GM12875 (cell line): ENCODE data around the gene SHMT2.
A peak's percentile ranks its signal among the peaks of the same experiment; 100 is the strongest.

Experiments
- H3K4me3 ChIP-seq: one replicate; pipeline ENCODE4 v1.5.1; 2011; ENCODE audit warnings: low read depth, low read length, control low read depth
- CTCF ChIP-seq: IDR thresholded peaks from 2 replicates; pipeline ENCODE4 v1.5.1; 2011; ENCODE audit warnings: low read depth, mild to moderate bottlenecking, control low read depth, inconsistent platforms, low read length, moderate library complexity, borderline replicate concordance; ENCODE audit not compliant: insufficient read depth

SHMT2 gene

DNA sequence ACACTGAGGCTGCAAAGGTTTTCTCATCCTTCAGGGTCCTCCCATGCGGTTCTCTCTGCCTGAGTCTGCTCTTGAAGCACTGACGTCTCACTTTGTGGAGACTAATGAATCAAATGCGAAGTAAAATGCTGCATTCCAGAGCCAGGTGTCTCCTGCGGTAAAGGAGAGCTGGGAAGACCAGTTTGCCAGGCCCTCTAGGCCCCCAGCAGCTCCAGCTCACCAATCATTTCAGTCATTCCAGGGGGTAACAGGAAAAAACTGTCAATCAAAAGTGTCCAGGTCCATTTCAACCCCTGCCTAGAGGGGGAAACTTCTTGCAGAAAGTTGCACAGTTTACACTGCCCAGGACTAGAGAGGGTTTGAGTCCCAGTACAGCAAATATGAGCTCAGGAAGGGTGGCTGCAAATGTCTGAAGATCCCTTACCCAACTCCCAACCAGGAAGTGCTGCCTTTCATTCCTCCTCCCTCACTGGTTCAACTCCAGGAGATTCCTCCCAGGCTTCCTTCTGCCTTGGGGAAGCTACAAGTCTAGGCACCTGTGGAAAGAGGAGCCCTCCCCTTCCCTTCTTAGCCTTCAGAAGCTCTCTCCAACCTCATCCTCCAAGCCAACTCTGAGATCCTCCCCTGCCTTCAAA is 15.6 kb upstream of the SHMT2 start:
- TF ChIP-seq CTCF = no peak
- no peak overlapping the region for H3K4me3 ChIP-seq

DNA sequence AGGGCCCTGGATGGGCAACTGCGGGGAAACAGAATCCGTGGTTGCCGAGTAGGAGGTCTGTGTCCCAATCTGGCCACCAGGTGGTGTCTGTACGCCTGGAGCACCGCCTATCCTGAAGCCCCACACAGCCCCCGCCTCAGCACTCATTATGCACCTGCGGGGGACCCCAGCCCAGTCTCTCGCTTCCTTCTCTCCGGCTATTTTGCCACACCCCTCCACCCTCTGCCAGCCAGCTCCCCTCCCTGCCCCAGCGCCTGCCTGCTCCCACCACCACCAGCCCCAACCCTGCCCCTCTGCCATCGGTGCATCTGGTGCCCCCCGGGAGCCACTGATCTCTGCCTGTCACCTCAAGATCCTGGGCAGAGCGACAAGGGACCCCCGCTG is 15.1 kb upstream of the SHMT2 start:
- H3K4me3 ChIP-seq = no peak overlapping the region
- TF ChIP-seq CTCF = peak; percentile 81

DNA sequence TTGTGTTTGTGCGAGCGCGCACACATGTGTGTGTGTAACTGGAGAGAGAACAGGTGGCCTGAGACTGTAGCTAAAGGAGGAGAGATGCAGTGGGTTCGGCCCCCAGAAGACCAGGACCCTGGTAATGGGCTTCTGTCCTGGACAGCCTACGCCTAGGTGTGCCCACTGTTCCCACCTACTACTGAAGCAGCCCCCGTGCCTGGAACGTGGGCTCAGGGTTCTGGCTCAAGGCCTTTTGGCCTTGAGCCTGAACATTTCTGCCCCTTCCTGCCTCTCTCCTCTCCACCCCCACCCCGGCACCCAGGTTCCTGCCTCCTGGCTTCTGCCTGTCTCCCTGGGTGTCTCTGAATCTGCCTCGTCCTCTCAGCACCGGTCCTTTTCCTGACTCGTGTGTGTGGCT is 14.4 kb upstream of the SHMT2 start:
- no peak for TF ChIP-seq CTCF
- H3K4me3 ChIP-seq = no peak overlapping the region

DNA sequence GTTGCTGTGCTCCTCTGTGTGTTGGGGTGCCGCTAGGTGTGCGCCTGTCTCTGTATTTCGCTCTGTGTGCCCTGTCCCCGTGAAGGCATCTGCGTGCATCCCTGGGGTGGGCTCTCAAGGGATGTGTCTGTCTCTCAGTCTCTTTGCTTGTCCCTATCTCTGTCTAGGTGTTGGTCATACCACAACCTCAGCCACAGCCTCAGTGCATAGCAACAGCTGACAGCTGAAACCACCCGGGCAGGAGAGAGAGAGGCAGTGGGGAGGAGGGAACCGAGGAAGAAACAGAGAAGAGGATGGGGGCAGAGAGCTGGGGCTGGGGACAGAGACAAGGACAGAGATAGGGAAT is 13.9 kb upstream of the SHMT2 start:
- peak overlapping the region; percentile 27 for H3K4me3 ChIP-seq
- TF ChIP-seq CTCF = no peak

DNA sequence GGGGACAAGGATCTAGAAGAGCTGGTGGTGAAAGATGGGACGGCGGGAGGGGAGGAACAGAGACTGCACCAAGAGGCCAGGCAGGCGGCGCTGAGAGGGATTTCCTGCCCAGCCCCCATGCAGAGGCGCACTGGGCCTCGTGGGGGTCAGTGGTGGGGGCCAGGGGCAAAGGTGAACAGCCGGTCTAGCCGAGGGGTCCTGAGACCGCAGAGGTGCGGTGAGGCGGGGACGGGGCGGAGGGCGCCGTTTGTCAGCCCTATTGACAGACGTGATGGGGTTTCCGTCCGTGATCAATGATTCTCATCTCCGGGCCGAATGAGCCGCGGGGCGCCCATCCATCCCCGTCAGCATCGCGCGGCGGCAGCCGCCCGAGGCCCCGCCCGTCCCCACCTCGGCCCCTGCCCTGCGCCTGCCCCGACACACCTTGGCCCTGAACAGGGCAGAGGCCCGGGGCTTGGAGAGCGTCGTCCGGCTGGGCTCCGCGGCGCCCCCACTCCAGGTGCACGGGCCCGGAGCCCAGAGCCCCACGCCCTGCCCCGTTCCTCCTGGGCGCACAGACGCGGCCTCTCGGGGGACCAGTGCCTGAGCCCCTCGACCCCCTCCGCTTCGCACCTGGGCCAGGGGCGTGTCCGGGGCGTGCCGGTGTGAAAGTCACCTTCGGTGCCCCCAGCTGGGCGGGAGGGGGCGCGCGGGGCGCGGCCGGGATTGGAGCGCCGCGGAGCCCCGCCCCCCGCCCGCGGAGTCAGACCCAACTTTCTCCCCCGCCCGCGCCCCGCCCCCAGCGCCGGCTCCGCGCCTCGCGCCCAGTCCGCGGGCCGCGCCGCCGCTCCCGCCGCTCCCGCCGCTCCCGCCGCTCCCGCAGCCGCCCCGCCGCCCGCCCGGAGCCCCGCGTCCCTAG is 13.2 kb upstream of the SHMT2 start, which contains the start of gene NXPH4:
Gene NXPH4 (plus strand): TSS at position 781 of the 898 bp plus-strand sequence. CDS start 176 bp downstream, outside the sequence.
- H3K4me3 ChIP-seq = peak within 1 kb of the TSS; percentile 27
- no peak for TF ChIP-seq CTCF

DNA sequence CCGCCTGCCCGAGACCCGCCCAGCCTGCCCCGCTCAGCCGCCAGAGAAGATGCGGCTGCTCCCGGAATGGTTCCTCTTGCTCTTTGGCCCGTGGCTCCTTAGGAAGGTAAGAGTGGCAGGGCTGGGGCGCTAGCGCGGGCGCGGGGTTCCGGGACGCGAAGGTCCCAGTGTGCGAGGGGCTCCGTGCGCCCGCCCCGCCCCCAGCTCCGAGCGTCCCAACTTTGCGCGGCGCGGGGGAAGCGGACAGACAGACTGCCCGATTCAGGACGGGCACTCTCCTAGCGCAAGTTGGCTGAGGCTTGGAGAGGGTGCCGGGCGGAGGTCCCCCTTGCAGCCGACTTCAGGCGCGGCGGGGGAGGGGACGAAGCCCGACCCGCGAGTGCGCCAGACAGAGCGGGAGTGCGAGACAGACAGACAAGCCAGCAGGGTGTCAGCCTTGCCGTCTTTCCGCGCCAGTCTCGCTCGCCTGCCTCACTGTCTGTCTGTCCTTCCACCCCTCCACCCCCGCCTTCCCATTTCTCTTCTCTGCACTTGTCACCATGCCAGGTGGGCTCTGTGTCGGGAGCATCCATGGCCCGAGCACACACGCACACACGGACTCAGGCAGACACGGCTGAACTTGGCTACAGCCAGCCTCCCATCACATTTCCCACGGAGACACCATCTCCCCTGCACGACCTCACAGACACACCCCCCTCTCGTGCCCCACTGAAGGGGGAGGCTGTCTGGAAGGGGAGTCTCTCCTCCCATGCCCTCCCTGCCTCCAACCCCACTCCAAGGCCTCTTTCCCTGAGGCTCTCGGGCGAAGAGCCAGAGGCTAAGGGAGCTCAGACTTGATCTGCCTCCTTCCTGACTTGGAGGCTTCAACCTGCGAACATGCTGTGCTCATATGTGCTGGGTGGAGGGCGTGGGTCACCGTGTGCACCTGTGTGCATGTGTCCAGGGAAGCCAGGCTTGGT is 12.3 kb upstream of the SHMT2 start:
- no peak for TF ChIP-seq CTCF
- H3K4me3 ChIP-seq = peak overlapping the region; percentile 18
